GM12878 (cell line): ENCODE results near the gene PSENEN. TPM values are rescaled to one million over a fixed set of nuclear protein-coding genes. Genes with fewer than 3 reads are reported as not detected.

ENCODE experiments used
- ATAC-seq: fragments of 200-7000 bp; cut with Tn5 transposase; 3 replicates; pipeline ENCODE4 v1.9.1; 2020; ENCODE audit warnings: mild to moderate bottlenecking, moderate library complexity
- BruUV-seq: library from RNA; stranded (reverse); fragments of 400-500 nt; replicated peaks from 2 replicates; lab custom pipeline; 2021; lab: Mats Ljungman, UMichigan
- CTCF ChIA-PET: fragments of 300-600 bp; sonication (Branson Sonifier 250); formaldehyde crosslinking; extraction: SDS; loops from one replicate; lab custom pipeline; 2021; ENCODE audit warnings: inconsistent platforms; lab: Yijun Ruan, JAX
- POLR2A ChIA-PET: fragments of 350-600 bp; formaldehyde crosslinking; extraction: SDS; loops from one replicate; lab custom pipeline; 2021; ENCODE audit warnings: inconsistent platforms; lab: Charles Lee
- RAD21 ChIA-PET: fragments of 300-600 bp; sonication (Branson Sonifier 250); formaldehyde crosslinking; loops from one replicate; lab custom pipeline; 2023; ENCODE audit warnings: antibody characterized with exemption; ENCODE audit not compliant: unreplicated experiment; lab: Charles Lee
- SMC1A ChIA-PET: fragments of 300-600 bp; sonication (Branson Sonifier 250); formaldehyde crosslinking; loops from one replicate; lab custom pipeline; 2023; ENCODE audit not compliant: unreplicated experiment, uncharacterized antibody; lab: Charles Lee
- DNase-seq: peaks from one replicate; pipeline ENCODE4 v3.0.0-alpha.2; 2011; ENCODE audit warnings: low read depth, low spot score
- FAIRE-seq: peaks from 3 replicates; lab custom pipeline; 2011; peaks lifted over from hg19 to GRCh38; lab: Jason Lieb, UNC
- H2AFZ ChIP-seq: 2 replicates; pipeline ENCODE4 v1.6.0; 2011; ENCODE audit warnings: low read depth, low read length, control low read depth; ENCODE audit not compliant: control insufficient read depth
- H3K27ac ChIP-seq: 2 replicates; pipeline ENCODE4 v1.5.1; 2011; ENCODE audit warnings: control low read depth; ENCODE audit not compliant: control insufficient read depth, insufficient read depth
- H3K27me3 ChIP-seq, 2 experiments: replicated peaks in 1 of 2; 2 replicates each; pipeline versions ENCODE4 v1.6.0 to v1.6.1; 2011; ENCODE audit warnings: low read length in 1 of 2; ENCODE audit not compliant: control insufficient read depth in 2 of 2, insufficient read depth in 2 of 2
- H3K36me3 ChIP-seq, 2 experiments: 2 replicates each; pipeline ENCODE4 v1.5.1; 2011; ENCODE audit warnings: low read length in 1 of 2; ENCODE audit not compliant: control insufficient read depth in 2 of 2, insufficient read depth in 2 of 2
- H3K4me1 ChIP-seq: 2 replicates; pipeline ENCODE4 v1.6.1; 2011; ENCODE audit warnings: mild to moderate bottlenecking, low read length, moderate library complexity, mixed read lengths; ENCODE audit not compliant: control insufficient read depth, insufficient read depth
- H3K4me2 ChIP-seq: 2 replicates; pipeline ENCODE4 v1.6.0; 2011; ENCODE audit warnings: control low read depth; ENCODE audit not compliant: control insufficient read depth, insufficient read depth
- H3K4me3 ChIP-seq: fragments of 200-600 bp; sonication (generic); 2 replicates; pipeline ENCODE4 v1.5.1; 2016
- H3K79me2 ChIP-seq: 2 replicates; pipeline ENCODE4 v1.6.0; 2011; ENCODE audit warnings: low read length; ENCODE audit not compliant: control insufficient read depth, insufficient read depth
- H3K9ac ChIP-seq: 2 replicates; pipeline ENCODE4 v1.8.0; 2011; ENCODE audit warnings: low read length, control low read depth, mixed read lengths; ENCODE audit not compliant: control insufficient read depth, insufficient read depth
- H3K9me3 ChIP-seq: replicated peaks from 3 replicates; pipeline ENCODE4 v1.5.1; 2011; ENCODE audit warnings: mild to moderate bottlenecking, low read length; ENCODE audit not compliant: control insufficient read depth, insufficient read depth
- H4K20me1 ChIP-seq: 2 replicates; pipeline ENCODE4 v1.6.0; 2011; ENCODE audit not compliant: control insufficient read depth, insufficient read depth
- BRCA1 ChIP-seq: IDR thresholded peaks from 2 replicates; pipeline ENCODE4 v1.6.1; 2011; ENCODE audit warnings: low read depth, low read length, improper control_type of control experiment
- CBX5 ChIP-seq: sonication (generic); IDR thresholded peaks from 2 replicates; pipeline ENCODE4 v1.6.1; 2016; ENCODE audit warnings: low read depth, moderate library complexity, mild to moderate bottlenecking, inconsistent platforms
- CREM ChIP-seq: IDR thresholded peaks from 2 replicates; pipeline ENCODE4 v1.6.1; 2014; ENCODE audit warnings: antibody characterized with exemption, low read depth
- HCFC1 ChIP-seq: fragments of 150-350 bp; IDR thresholded peaks from 2 replicates; pipeline ENCODE4 v1.6.1; 2014; ENCODE audit warnings: low read length
- HDAC6 ChIP-seq: fragments of 200-600 bp; sonication (generic); IDR thresholded peaks from one replicate; pipeline ENCODE4 v1.8.0; 2017; ENCODE audit warnings: antibody characterized with exemption; ENCODE audit not compliant: unreplicated experiment
- MLLT1 ChIP-seq: fragments of 450-650 bp; IDR thresholded peaks from 2 replicates; pipeline ENCODE4 v1.6.1; 2016; ENCODE audit warnings: mild to moderate bottlenecking
- MYC ChIP-seq: IDR thresholded peaks from 2 replicates; pipeline ENCODE4 v1.6.1; 2011; ENCODE audit warnings: mild to moderate bottlenecking, low read length, moderate library complexity, inconsistent platforms; ENCODE audit not compliant: insufficient read depth, insufficient replicate concordance, insufficient read length, severe bottlenecking
- PBX3 ChIP-seq: IDR thresholded peaks from 2 replicates; pipeline ENCODE4 v1.6.1; 2011; ENCODE audit warnings: mild to moderate bottlenecking, low read depth, low read length, moderate library complexity; ENCODE audit not compliant: insufficient replicate concordance
- RAD21 ChIP-seq: IDR thresholded peaks from 2 replicates; pipeline ENCODE4 v1.6.1; 2011; ENCODE audit warnings: mild to moderate bottlenecking, low read depth, low read length, moderate library complexity; ENCODE audit not compliant: insufficient read depth
- REST ChIP-seq: IDR thresholded peaks from 2 replicates; pipeline ENCODE4 v1.6.1; 2012; ENCODE audit warnings: mild to moderate bottlenecking, low read depth, low read length
- RUNX3 ChIP-seq: IDR thresholded peaks from 2 replicates; pipeline ENCODE4 v1.6.1; 2012; ENCODE audit warnings: low read length, inconsistent platforms
- ZBTB40 ChIP-seq: fragments of 450-650 bp; IDR thresholded peaks from 2 replicates; pipeline ENCODE4 v1.6.1; 2016; ENCODE audit warnings: mild to moderate bottlenecking, moderate library complexity, borderline replicate concordance
- WGBS: methylation state at CpG from one replicate; pipeline ENCODE4 v1.1.6; 2016; ENCODE audit warnings: low lambda C conversion rate; ENCODE audit not compliant: insufficient replicate concordance, insufficient coverage; ENCODE audit errors: missing lambda C conversion rate; 5-methylcytosine and 5-hydroxymethylcytosine counted together
- in situ Hi-C: fragments of 300-500 bp; cut with MboI; formaldehyde crosslinking; loops from 9 replicates; pipeline ENCODE4 v1.14.3; 2018; ENCODE audit warnings: mixed read lengths
- intact Hi-C: fragments of 100-400 bp; cut with micrococcal nuclease; formaldehyde crosslinking; loops from one replicate; pipeline ENCODE4 v1.14.2; 2022; ENCODE audit not compliant: unreplicated experiment
- polyA plus RNA-seq, 11 experiments: library from polyadenylated mRNA; depleted of rRNA in 4 of 11; unstranded in 6 of 11; stranded (reverse) in 5 of 11; fragments of >200 nt; fragmentation: Nextera tagmentation in 4 of 11; fragmentation: Illumina TruSeq in 1 of 11; extraction: Ambion mirVana in 4 of 11; extraction: Trizol in 1 of 11; gene quantifications; 1 replicate in 1 of 11; 2 replicates in 10 of 11; pipeline versions ENCODE4 v1.2.1 to v1.2.3, GENCODE V29; 2011 to 2016; ENCODE audit warnings: inconsistent platforms in 2 of 11, missing spikeins in 2 of 11, low read depth in 1 of 11
- total RNA-seq, 4 experiments: library from RNA; depleted of rRNA in 3 of 4; stranded (reverse); fragments of >200 nt in 3 of 4; fragmentation: Illumina TruSeq in 1 of 4; extraction: Trizol in 1 of 4; gene quantifications; 2 replicates each; pipeline versions ENCODE4 v1.2.1 to v1.2.3, GENCODE V29; 2013 to 2021

The PSENEN gene
- total and polyA plus RNA-seq, 10 of the 15 experiments (the other 5 are each of a cell fraction or from before 2014, with no cell fraction given), result 14.4 to 178 (median 43.5) TPM

- no peaks in the 10 kb centered on the region for H3K4me1 ChIP-seq
- BruUV-seq, result no TSS peak
- H3K27me3 ChIP-seq, result no peaks in the 10 kb centered on the region
- ATAC-seq (peak; percentile 98), FAIRE-seq (peak; percentile 99), DNase-seq (peak; percentile 87)
- no peaks in the 10 kb centered on the region for H3K9me3 ChIP-seq
- no peaks in the 10 kb centered on the region for H3K79me2 ChIP-seq
- ChIA-PET CTCF (interaction anchor here (0.8 kb wide), 1 partner anchor 57 kb away, joined by 3 read pairs; no protein-coding TSS in a partner anchor), POLR2A (interaction anchor here (0.5 to 1.7 kb wide), 3 partner anchors 13 to 35 kb away, joined by 4 to 5 read pairs (median 4); partner anchors contain the start of gene LIN37), SMC1A (no interaction called here), RAD21 (no interaction called here)
- whole genome bisulfite sequencing, result under 1% methylated on average over 55 of the region's 82 CpGs
- no peaks in the 10 kb centered on the region for H4K20me1 ChIP-seq
- peak within 1 kb of the TSS; percentile 77 for H3K4me3 ChIP-seq
- intact Hi-C loops (no loop called here), in situ Hi-C loops (no loop called here)
- H3K4me2 ChIP-seq, result peak within 1 kb of the TSS; percentile 86
- H3K36me3 ChIP-seq, result no peaks in the 10 kb centered on the region; a peak in 1 of 4 replicates
- peak within 1 kb of the TSS; percentile 25 for H3K27ac ChIP-seq
- H2AFZ ChIP-seq, result peak within 1 kb of the TSS; percentile 59
- peak within 1 kb of the TSS; percentile 65 for H3K9ac ChIP-seq
- TF ChIP-seq RUNX3 (no peak), HCFC1 (no peak; the same call in 1 of the 2 replicates), RAD21 (no peak), PBX3 (no peak), REST (no peak), MLLT1 (no peak), HDAC6 (no peak), CREM (peak; percentile 6; the same call in 1 of the 2 replicates), ZBTB40 (no peak), MYC (no peak), BRCA1 (no peak), CBX5 (no peak)
These were observed 30.0 kb downstream of the PSENEN start, which contains the start of gene ARHGAP33 for GRCh38 chr19:35775298-35776101. TSS of gene ARHGAP33 (plus strand) at chr19:35775564. CDS start at chr19:35775659, 95 bp downstream.
